Inflammatory macrophage (primary cell): ENCODE measurements around the gene TC2N.
A peak's percentile ranks its signal among the peaks of the same experiment; 100 is the strongest.
"Not testable (repeated sequence)": the region's sequence is repeated elsewhere in the genome, so short reads cannot be mapped to it uniquely, and the experiment has no call there.

Experiments used
- DNase-seq, 2 donors: peaks; one replicate each; pipeline ENCODE4 v3.0.0-alpha.2; 2020 to 2022

Gene TC2N

DNA sequence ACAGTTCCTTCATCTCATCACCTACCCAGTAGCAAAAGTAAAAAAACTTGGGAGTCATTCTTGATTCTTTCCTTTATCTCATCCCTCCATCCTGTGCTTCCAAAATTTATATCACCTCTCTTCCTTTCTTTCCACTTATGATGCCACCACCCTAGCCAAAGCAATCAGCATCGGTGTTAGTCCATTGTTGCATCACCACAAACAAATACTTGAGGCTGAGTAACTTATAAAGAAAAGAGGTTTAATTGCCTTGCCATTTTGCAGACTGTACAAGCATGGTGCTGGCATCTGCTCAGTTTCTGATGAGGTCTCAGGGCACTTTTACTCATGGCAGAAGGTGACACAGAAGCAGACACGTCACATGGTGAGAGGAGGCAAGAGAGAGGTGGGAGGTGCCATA, 115.6 kb downstream of the TC2N start:
- DNase-seq, result no peak

DNA sequence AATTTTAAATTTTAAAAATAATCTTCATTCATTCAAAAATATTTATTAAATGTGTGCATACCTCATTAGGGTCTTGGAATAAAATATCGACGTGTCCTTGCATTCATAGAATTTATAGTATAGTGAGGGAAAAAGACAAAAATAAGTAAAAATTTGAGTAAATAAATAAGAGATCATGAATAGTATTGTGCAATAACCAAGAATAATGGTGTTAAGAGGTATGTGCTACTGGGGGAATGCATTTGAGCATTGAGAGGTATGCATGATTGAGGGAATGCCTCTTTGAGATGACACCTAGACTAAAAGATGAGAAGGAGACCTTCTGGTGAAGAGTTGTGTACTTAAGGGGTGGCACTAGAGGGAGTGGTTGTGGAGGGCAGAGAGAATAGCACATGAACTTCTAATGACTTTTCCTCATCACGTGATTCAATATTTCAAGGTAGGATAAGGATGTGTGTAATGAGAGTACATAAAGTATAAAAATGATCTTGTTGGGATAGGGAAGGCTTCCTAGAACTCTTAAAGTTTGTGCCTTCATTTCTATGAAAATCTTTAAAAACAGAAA, 116.6 kb downstream of the TC2N start:
- no peak for DNase-seq

- DNase-seq, result no peak
Measured at GRCh38 chr14:91749868-91750267, 117.5 kb downstream of the TC2N start.

- DNase-seq, result no peak
Measured at GRCh38 chr14:91748049-91748448, 119.3 kb downstream of the TC2N start.

GRCh38 chr14:91745344-91745743, 122.0 kb downstream of the TC2N start:
- DNase-seq, result peak; percentile 21 to 69

DNA sequence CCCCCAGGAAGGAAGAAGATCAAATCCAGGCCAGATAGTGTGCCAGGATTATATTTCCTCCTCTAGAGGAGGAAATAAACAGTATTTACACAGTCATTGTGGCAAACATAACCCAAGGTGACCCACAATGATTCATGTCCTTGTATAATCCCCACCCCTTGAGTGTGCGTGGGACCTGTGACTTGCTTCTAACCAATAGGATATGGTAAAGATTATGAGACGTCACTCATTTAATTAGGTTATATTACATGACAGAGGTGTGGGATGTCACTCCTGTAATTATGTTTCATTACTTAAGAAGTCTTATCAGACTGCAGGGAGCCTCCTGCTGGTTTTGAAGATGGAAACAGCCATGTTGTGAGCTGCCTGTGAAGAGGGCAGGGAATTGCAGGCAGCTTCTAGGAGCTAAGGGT, 123.3 kb downstream of the TC2N start:
- DNase-seq, result peak; percentile 19 to 54

DNA sequence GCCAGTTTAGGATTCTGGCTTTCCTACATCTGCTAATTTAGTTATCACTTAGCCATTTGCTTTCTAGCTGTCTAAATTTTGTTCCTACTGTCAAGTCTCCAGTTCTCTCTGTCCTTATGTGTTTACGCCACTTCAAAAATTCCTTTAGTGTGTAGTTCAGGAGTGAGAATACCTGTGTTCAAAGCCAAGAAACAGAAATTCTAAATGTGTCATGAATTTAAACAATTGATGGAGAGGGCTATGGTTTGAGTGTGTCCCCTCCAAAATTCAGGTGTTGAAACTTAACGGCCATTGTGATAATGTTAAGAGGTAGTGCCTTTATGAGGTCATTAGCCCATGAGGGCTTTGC, 124.1 kb downstream of the TC2N start:
- no peak for DNase-seq

DNA sequence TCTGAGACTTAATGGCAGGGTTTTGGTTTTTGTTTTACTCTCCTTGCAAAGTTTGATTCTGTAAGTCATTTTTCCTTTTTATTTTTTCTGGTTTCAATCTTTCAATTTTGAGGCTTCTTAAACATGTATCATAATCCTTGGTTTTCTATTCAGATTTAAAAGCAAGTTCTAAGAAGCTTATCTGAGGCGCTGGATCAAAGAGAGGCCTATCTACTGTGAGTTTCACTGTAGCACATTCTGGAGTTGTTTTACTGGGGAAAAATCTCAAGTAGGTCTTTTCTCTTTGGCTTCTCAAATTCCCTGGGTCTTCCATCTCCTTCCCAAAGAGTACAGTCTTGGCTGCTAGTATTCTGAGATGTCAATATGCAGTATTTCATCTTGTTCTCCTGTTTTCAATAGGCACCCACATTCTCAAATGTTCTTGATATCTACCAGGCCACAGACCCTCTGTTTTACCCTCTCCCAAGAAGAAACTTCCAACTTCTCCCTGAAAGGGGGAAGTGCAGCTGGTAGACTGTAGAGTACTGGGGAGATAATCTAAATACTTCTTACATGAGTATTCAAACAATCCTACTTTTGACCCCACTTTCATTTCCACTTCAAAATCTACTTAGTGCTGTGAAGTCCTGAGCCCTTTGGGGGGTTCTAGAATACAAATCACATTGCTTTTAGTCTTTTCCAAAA, 124.6 kb downstream of the TC2N start:
- DNase-seq, result peak in 1 of 2 donors; percentile 0

DNA sequence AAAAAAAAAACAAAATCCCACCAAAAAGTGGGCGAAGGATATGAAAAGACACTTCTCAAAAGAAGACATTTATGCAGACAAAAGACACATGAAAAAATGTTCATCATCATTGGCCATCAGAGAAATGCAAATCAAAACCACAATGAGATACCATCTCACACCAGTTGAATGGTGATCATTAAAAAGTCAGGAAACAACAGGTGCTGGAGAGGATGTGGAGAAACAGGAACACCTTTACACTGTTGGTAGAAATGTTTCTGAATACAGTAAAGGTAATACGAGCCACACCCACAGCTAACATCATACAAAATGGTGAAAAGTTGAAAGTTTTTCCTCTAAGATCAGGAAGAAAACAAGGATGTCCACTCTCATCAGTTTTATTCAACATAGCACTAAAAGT, 127.5 kb downstream of the TC2N start:
- not testable (repeated sequence) for DNase-seq

GRCh38 chr14:91737619-91738018, 129.7 kb downstream of the TC2N start:
- DNase-seq, result peak in 1 of 2 donors; percentile 1

GRCh38 chr14:91732859-91733477, 134.4 kb downstream of the TC2N start:
- no peak for DNase-seq

DNA sequence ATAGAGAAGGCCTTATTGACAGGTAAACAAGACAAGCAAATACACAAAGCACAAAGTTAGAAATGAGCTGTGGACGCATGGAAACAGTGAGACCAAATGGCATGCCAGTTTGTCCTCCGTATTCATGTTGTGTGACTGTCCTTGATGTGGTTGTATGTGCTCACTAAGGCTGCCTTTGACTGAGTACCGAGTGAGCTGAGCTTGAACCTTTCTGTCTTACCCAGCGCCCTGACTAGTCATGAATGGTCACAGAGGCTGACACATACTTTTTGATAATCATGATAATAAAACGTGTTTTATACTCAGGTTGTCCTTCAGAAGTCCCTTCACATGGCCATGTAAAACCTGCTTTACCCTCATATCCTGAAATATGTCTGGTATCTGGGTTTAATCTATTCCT, 134.9 kb downstream of the TC2N start:
- DNase-seq, result no peak

DNA sequence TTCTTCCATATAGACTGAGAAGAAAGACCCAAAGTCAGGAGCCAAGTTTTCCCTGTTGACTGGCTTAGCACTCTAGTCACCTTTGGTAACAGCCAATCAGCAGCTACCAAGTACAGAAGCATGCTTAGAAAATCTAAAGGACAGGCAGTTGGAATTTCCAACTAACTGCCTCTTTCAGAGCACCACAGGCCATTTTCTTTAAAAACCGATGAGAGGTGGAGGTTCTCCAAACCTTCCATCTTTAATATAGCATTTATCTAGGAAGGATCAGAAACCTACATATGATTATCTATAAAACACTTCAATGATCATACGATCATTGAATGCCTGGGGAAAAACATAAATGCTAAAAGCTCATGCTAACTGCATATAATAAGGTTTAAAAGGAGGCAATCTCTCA, 135.3 kb downstream of the TC2N start, which contains the start of gene CATSPERB:
Gene CATSPERB (minus strand): TSS at position 101 of the 400 bp plus-strand sequence. CDS start 2,607 bp downstream, outside the sequence.
- no peak for DNase-seq

GRCh38 chr14:91731018-91731417, 136.3 kb downstream of the TC2N start:
- no peak for DNase-seq

GRCh38 chr14:91729756-91730155, 137.6 kb downstream of the TC2N start:
- no peak for DNase-seq
